Esophagus squamous epithelium (tissue), 5 donors: ENCODE data around the gene OR13J1. TPM values are rescaled to one million over a fixed set of nuclear protein-coding genes. Genes with fewer than 3 reads are reported as not detected.

Experiments used
- DNase-seq: peaks from one replicate; lab custom pipeline; 2025; lab: John Stamatoyannopoulos, UW
- H3K27ac ChIP-seq, 4 donors: fragments of 200-600 bp; sonication (generic); one replicate each; pipeline ENCODE4 v1.5.1; 2016 to 2019; ENCODE audit warnings: mild to moderate bottlenecking in 1 of 4
- H3K27me3 ChIP-seq, 4 donors: fragments of 200-600 bp; sonication (generic); 1 replicate in 3 of 4; 2 replicates in 1 of 4; pipeline versions ENCODE4 v1.5.1 to v1.6.0; 2017 to 2021; ENCODE audit warnings: antibody characterized with exemption in 1 of 4
- H3K36me3 ChIP-seq, 3 donors: fragments of 200-600 bp; sonication (generic); one replicate each; pipeline ENCODE4 v1.5.1; 2016 to 2019
- H3K4me1 ChIP-seq, 3 donors: fragments of 200-600 bp; sonication (generic); one replicate each; pipeline ENCODE4 v1.5.1; 2017 to 2019
- H3K4me3 ChIP-seq, 4 donors: fragments of 200-600 bp; sonication (generic); 1 replicate in 3 of 4; 2 replicates in 1 of 4; pipeline ENCODE4 v1.5.1; 2016 to 2019; ENCODE audit warnings: mild to moderate bottlenecking in 2 of 4, moderate library complexity in 1 of 4
- H3K9me3 ChIP-seq, 3 donors: fragments of 200-600 bp; sonication (generic); one replicate each; pipeline ENCODE4 v1.5.1; 2016 to 2019
- POLR2A ChIP-seq, 4 donors: fragments of 450-650 bp; IDR thresholded peaks; one replicate each; pipeline ENCODE4 v1.6.1; 2017; ENCODE audit warnings: antibody characterized with exemption in 4 of 4, mild to moderate bottlenecking in 4 of 4, moderate library complexity in 3 of 4
- WGBS, 2 donors: methylation state at CpG; one replicate each; pipeline ENCODE4 v1.1.5; 2018; 5-methylcytosine and 5-hydroxymethylcytosine counted together
- intact Hi-C: fragments of 100-400 bp; cut with DNase I; formaldehyde crosslinking; loops from one replicate; pipeline ENCODE4 v1.15.0; 2022
- total RNA-seq, 4 donors: library from RNA; depleted of rRNA; stranded (reverse); fragments of >200 nt; gene quantifications; one replicate each; pipeline ENCODE4 v1.1.0, GENCODE V29; 2016
- TF ChIP-seq, protein P1 (sequence below), 6 experiments: fragments of 450-650 bp in 4 of 6; fragments of 200-600 bp in 2 of 6; sonication (generic) in 2 of 6; IDR thresholded peaks; one replicate each; pipeline ENCODE4 v1.5.1; 2016 to 2019; ENCODE audit warnings: antibody characterized with exemption in 6 of 6, mild to moderate bottlenecking in 4 of 6, moderate library complexity in 4 of 6
- donor health status: DM: yes; HTN: yes; CAD: no.

Gene OR13J1
- total RNA-seq, 4 donors from 2014 or later = not detected

DNA sequence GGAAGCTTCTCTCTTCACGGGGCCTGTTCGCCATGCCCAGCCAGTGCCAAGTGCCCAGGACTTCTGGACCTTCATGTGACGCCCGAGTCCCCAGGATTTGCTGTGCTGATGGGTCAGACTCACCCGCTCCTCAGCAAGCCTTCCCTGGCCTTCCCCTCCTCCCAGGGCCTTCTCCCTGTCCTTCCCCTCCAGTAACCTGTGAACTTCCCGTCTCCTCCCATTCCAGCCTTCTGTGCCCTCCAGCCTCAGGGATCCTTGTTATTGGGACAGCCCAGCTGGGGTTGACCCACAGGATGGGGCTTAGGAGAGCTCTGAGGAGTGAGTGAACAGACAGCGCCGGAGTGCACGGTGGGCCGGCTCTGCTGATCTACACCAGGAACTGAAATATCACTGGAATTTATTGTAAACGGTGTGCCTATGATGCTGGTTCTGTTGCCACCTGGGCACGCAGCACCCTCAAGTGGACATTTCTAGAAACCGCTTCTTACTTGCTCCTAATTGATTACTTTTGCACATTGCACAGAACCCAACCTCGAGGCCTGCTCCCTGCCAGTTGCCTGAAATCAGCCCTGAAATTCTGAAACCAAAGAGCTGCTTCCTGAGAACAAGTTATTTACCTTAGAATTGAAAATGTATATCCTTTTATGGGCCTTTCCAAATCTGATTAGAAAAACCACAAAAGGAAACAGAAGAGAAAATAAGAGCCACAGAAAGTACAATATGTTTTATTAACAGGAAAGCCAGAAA, 40.6 kb upstream of the OR13J1 start:
- Histone ChIP-seq H3K4me1 (peaks cover 39 to 74% (median 48%) of the 10 kb centered on the region in 3 donors), H3K9me3 (no peaks in the 10 kb centered on the region), H3K4me3 (peak overlapping the region in 1 of 4 donors; percentile 10), H3K27ac (peak overlapping the region; percentile 69 to 95 (median 90)), H3K36me3 (no peaks in the 10 kb centered on the region), H3K27me3 (no peaks in the 10 kb centered on the region)
- DNase-seq = no peak
- WGBS, 2 donors = 50 to 56% methylated on average over 13 of the region's 14 CpGs
- peak in 1 of 4 donors; percentile 18 for TF ChIP-seq POLR2A (IDR thresholded peaks at IDR 0.05)
- TF ChIP-seq, protein P1, sequence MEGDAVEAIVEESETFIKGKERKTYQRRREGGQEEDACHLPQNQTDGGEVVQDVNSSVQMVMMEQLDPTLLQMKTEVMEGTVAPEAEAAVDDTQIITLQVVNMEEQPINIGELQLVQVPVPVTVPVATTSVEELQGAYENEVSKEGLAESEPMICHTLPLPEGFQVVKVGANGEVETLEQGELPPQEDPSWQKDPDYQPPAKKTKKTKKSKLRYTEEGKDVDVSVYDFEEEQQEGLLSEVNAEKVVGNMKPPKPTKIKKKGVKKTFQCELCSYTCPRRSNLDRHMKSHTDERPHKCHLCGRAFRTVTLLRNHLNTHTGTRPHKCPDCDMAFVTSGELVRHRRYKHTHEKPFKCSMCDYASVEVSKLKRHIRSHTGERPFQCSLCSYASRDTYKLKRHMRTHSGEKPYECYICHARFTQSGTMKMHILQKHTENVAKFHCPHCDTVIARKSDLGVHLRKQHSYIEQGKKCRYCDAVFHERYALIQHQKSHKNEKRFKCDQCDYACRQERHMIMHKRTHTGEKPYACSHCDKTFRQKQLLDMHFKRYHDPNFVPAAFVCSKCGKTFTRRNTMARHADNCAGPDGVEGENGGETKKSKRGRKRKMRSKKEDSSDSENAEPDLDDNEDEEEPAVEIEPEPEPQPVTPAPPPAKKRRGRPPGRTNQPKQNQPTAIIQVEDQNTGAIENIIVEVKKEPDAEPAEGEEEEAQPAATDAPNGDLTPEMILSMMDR (IDR thresholded peaks at IDR 0.05) = peak in 5 of 6 experiments; percentile 26 to 60 (median 40)
- intact Hi-C loops = no loop called here

DNA sequence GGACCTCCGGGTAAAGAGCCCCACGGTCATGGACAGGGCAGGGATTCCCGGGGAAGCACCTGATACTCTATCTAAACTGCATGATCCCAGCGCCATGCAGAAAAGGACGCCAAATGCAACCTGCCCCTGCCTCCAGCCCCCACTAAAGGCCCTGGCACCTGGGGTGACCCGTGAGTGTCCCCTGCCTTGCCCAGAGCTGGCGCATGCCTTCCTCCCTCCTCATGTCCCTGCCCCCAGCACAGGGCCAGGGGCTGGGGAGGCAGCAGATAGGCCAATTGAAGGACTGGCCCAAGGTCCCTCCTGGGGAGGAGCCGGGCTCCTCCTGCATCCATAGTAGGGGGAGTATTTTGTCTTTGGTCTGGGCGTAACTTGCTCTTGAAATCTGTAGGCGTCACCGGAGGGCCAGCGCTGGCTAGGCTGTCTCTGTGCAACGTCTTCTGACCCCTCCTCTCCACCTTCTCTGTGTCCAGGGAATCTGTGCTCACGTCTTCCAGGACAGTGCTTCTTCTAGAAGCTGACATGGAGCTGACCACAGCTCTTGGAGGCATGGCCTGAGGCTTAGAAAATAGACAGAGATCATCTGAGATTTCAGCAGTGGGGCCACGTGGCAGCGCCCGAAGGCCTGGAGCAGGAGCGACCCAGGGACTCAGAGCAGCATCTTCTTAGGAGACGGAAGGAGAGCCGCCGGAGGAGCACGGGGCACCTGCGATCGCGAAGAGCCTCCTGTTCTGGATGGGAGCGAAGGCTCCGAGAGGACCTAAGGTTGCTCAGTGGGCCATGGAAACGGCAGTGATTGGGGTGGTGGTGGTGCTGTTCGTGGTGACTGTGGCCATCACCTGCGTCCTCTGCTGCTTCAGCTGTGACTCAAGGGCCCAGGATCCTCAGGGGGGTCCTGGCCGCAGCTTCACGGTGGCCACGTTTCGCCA, 39.7 kb upstream of the OR13J1 start:
- DNase-seq = no peak
- intact Hi-C loops = no loop called here
- peak overlapping the region in 1 of 4 donors; percentile 10 for H3K4me3 ChIP-seq
- no peak for TF ChIP-seq POLR2A (IDR thresholded peaks at IDR 0.05)
- TF ChIP-seq, protein P1 (IDR thresholded peaks at IDR 0.05) = no peak
- H3K9me3 ChIP-seq = no peaks in the 10 kb centered on the region
- H3K27ac ChIP-seq = peak overlapping the region; percentile 69 to 95 (median 90)
- H3K4me1 ChIP-seq = peaks cover 45 to 78% (median 56%) of the 10 kb centered on the region in 3 donors
- H3K27me3 ChIP-seq = peaks cover 0 to 5% (median 0%) of the 10 kb centered on the region in 4 donors
- WGBS, 2 donors = 91% methylated on average over 8 to 22 of the region's 34 CpGs
- H3K36me3 ChIP-seq = no peaks in the 10 kb centered on the region

DNA sequence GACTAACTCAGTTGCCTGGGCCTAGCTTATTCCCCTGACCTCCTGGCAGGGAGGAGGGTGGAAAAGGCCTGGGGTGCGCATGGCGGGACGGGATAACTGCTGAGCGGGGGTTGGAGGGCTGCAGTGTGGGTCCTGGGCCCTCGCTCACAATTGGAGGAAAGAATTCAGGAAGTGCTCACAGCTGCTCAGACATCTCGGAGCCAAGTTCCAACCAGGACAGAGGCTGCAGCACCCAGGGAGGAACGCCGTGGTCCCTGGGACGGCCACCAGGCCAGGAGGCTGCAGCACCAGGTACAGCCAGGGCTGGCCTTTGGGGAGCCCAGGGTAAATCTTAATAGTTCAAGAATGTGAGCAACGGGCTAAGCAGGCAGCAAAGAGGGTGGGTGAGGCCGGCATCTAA, 39.1 kb upstream of the OR13J1 start, which contains the start of gene SPAAR:
SPAAR (plus strand) TSS at position 217 of the 400 bp plus-strand sequence. CDS start 974 bp downstream, outside the sequence.
- Histone ChIP-seq H3K27me3 (peaks cover 0 to 5% (median 0%) of the 10 kb centered on the region in 4 donors), H3K9me3 (no peaks in the 10 kb centered on the region), H3K27ac (peak within 1 kb of the TSS; percentile 69 to 95 (median 90)), H3K4me1 (peaks cover 45 to 78% (median 58%) of the 10 kb centered on the region in 3 donors), H3K36me3 (no peaks in the 10 kb centered on the region), H3K4me3 (peak within 1 kb of the TSS in 1 of 4 donors; percentile 56)
- WGBS, 2 donors = 65 to 80% methylated on average over 6 to 10 of the region's 11 CpGs
- intact Hi-C loops = no loop called here
- TF ChIP-seq, protein P1 (IDR thresholded peaks at IDR 0.05) = no peak
- TF ChIP-seq POLR2A (IDR thresholded peaks at IDR 0.05) = no peak
- DNase-seq = no peak

DNA sequence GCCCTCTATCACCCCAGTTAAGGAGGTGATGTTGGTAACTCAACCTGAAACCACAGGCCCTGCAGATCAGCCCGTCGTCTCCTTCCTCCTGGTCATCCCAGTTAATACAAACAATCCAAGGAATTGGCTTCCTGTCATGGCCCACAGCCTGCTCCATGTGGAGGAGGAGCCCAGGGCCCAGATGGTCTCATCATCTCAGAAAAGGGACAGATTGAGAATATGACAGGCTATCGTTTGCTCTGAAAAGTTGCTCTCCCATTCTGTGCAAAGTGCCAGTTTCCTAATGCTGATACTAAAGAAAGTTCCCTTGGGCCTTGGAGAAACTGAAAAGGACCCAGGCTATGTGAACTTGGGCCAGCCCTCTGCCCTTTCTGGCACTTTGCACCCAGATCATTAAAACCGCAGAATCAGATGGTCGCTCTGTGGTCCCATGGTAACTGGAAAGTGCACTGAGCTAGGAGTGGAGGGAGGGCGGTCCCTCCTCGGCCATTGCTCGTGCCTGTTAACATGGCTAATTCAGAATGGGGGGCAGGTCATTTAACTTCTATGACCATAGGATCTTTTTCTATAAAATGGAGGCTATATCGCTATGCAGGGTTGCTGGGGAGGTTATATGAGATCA, 38.4 kb upstream of the OR13J1 start:
- H3K27ac ChIP-seq = peak overlapping the region; percentile 69 to 95 (median 90)
- H3K36me3 ChIP-seq = no peaks in the 10 kb centered on the region
- H3K4me3 ChIP-seq = peak overlapping the region in 1 of 4 donors; percentile 56
- intact Hi-C loops = no loop called here
- H3K27me3 ChIP-seq = peaks cover 0 to 5% (median 0%) of the 10 kb centered on the region in 4 donors
- H3K9me3 ChIP-seq = no peaks in the 10 kb centered on the region
- WGBS, 2 donors = 55 to 71% methylated on average over 8 to 9 of the region's 9 CpGs
- TF ChIP-seq, protein P1 (IDR thresholded peaks at IDR 0.05) = no peak
- TF ChIP-seq POLR2A (IDR thresholded peaks at IDR 0.05) = peak in 1 of 4 donors; percentile 5
- DNase-seq = no peak
- peaks cover 45 to 83% (median 58%) of the 10 kb centered on the region in 3 donors for H3K4me1 ChIP-seq
